ENCODE data around the gene CDX2.
"Not testable (repeated sequence)": the region's sequence is repeated elsewhere in the genome, so short reads cannot be mapped to it uniquely, and the experiment has no call there.

The CDX2 gene

DNA sequence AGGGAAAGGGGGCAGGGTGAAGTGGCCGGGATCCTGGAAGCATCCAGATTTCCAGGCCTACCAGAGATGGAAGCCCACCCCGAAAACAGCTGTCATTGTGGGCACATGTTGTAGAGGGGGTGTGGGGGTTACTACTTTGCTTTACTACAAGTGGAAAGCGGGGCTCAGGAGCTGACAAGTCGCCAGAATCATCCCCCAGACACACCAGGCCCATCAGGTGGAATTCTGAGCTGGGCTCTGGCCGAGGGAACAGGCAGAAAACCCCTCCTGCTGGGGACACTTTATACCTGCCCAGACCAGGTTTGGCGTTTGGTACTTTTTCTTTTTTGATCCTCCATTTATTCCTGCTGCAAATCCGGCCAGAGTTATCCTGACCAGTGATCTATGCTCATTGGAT, 3.8 kb downstream of the CDX2 start:
- H3K27ac ChIP-seq (replicated peaks) = no peak overlapping the region
- H3K27me3 ChIP-seq (ENCODE audit: insufficient read depth, poor library complexity, severe bottlenecking) = peaks cover 89% of the 10 kb centered on the region
- TF ChIP-seq SPI1 (IDR thresholded peaks at IDR 0.05; ENCODE audit: borderline replicate concordance, low read depth) = no peak
- TF ChIP-seq GABPA (IDR thresholded peaks at IDR 0.05; ENCODE audit: low read depth) = no peak
- TF ChIP-seq, protein P1, sequence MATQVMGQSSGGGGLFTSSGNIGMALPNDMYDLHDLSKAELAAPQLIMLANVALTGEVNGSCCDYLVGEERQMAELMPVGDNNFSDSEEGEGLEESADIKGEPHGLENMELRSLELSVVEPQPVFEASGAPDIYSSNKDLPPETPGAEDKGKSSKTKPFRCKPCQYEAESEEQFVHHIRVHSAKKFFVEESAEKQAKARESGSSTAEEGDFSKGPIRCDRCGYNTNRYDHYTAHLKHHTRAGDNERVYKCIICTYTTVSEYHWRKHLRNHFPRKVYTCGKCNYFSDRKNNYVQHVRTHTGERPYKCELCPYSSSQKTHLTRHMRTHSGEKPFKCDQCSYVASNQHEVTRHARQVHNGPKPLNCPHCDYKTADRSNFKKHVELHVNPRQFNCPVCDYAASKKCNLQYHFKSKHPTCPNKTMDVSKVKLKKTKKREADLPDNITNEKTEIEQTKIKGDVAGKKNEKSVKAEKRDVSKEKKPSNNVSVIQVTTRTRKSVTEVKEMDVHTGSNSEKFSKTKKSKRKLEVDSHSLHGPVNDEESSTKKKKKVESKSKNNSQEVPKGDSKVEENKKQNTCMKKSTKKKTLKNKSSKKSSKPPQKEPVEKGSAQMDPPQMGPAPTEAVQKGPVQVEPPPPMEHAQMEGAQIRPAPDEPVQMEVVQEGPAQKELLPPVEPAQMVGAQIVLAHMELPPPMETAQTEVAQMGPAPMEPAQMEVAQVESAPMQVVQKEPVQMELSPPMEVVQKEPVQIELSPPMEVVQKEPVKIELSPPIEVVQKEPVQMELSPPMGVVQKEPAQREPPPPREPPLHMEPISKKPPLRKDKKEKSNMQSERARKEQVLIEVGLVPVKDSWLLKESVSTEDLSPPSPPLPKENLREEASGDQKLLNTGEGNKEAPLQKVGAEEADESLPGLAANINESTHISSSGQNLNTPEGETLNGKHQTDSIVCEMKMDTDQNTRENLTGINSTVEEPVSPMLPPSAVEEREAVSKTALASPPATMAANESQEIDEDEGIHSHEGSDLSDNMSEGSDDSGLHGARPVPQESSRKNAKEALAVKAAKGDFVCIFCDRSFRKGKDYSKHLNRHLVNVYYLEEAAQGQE (IDR thresholded peaks at IDR 0.05; ENCODE audit: insufficient replicate concordance, low read depth) = no peak
- TF ChIP-seq, protein P2, sequence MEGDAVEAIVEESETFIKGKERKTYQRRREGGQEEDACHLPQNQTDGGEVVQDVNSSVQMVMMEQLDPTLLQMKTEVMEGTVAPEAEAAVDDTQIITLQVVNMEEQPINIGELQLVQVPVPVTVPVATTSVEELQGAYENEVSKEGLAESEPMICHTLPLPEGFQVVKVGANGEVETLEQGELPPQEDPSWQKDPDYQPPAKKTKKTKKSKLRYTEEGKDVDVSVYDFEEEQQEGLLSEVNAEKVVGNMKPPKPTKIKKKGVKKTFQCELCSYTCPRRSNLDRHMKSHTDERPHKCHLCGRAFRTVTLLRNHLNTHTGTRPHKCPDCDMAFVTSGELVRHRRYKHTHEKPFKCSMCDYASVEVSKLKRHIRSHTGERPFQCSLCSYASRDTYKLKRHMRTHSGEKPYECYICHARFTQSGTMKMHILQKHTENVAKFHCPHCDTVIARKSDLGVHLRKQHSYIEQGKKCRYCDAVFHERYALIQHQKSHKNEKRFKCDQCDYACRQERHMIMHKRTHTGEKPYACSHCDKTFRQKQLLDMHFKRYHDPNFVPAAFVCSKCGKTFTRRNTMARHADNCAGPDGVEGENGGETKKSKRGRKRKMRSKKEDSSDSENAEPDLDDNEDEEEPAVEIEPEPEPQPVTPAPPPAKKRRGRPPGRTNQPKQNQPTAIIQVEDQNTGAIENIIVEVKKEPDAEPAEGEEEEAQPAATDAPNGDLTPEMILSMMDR (IDR thresholded peaks at IDR 0.05; ENCODE audit: insufficient read depth, low read length) = no peak
- no peak for TF ChIP-seq POLR2AphosphoS5 (IDR thresholded peaks at IDR 0.05; ENCODE audit: low read depth)
- no peak overlapping the region for H3K4me3 ChIP-seq (replicated peaks; ENCODE audit: insufficient read depth, low read length)
- no peak for DNase-seq (ENCODE audit: low read depth in 1 of 2, low spot score in 1 of 2)

DNA sequence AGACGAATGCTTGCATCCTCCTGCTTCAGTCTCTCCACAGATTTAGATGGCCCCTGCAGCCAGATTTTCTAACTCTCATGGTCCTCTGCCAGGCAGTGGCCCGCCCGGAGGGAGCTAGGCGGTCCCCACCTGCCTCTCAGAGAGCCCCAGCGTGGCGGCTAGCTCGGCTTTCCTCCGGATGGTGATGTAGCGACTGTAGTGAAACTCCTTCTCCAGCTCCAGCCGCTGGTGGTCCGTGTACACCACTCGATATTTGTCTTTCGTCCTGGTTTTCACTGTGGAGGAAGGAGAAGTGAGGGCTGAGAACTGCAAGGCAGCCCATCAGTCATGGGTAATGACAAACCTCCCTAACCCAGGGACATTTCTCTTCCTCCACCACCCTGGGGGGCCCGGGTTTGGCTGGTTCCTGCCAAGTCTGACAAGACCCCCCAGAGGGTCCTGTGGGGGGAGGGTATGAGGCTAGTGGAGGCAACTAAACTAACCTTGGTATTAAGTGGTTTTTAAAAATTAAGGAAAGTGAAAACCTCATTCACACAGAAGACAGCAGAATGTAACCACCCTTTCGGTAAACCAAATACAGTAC, 4.3 kb downstream of the CDX2 start:
- TF ChIP-seq, protein P2 (IDR thresholded peaks at IDR 0.05; ENCODE audit: insufficient read depth, low read length) = no peak
- TF ChIP-seq GABPA (IDR thresholded peaks at IDR 0.05; ENCODE audit: low read depth) (no peak), POLR2AphosphoS5 (IDR thresholded peaks at IDR 0.05; ENCODE audit: low read depth) (no peak), SPI1 (IDR thresholded peaks at IDR 0.05; ENCODE audit: borderline replicate concordance, low read depth) (no peak)
- TF ChIP-seq, protein P1 (IDR thresholded peaks at IDR 0.05; ENCODE audit: insufficient replicate concordance, low read depth) = no peak
- Histone ChIP-seq H3K27ac (replicated peaks) (no peak overlapping the region), H3K27me3 (ENCODE audit: insufficient read depth, poor library complexity, severe bottlenecking) (peaks cover 86% of the 10 kb centered on the region), H3K4me3 (replicated peaks; ENCODE audit: insufficient read depth, low read length) (no peak overlapping the region)
- no peak for DNase-seq (ENCODE audit: low read depth in 1 of 2, low spot score in 1 of 2)

DNA sequence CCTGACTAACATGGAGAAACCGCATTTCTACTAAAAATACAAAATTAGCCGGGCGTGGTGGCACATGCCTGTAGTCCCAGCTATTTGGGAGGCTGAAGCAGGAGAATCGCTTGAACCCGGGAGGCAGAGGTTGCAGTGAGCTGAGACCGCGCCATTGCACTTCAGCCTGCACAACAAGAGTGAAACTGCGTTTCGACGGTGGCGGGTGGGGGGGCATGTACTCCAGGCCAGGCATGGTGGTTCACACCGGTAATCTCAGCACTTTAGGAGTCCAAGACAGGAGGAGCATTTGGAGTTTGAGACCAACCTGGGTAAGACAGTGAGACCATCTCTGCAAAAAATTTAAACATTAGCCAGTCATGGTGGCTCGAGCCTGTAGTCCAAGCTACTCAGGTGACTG, 4.9 kb downstream of the CDX2 start:
- H3K4me3 ChIP-seq (replicated peaks; ENCODE audit: insufficient read depth, low read length); H3K27ac ChIP-seq (replicated peaks); DNase-seq (ENCODE audit: low read depth in 1 of 2, low spot score in 1 of 2): not testable (repeated sequence)
- peaks cover 82% of the 10 kb centered on the region for H3K27me3 ChIP-seq (ENCODE audit: insufficient read depth, poor library complexity, severe bottlenecking)

DNA sequence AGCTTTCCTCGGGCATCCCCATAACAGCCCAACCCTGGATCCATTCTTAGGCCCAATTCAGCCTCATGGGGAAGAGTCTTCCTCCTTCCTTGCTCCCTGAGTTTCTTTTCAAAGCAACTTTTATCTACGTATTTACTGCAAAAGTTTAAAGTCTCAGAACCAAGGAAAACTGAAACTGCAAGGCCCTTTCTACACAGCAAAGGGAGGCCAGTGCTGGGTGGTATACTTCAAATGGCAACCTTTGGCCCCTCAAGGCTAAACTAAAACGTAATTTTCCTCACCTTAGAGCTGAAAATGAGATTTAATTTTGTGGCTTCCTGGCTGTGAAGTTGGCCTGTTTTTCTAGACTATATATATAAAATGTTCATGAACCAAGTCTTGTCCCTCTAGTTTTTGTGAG, 5.6 kb downstream of the CDX2 start:
- H3K27me3 ChIP-seq (ENCODE audit: insufficient read depth, poor library complexity, severe bottlenecking) = peaks cover 75% of the 10 kb centered on the region
- no peak overlapping the region for H3K27ac ChIP-seq (replicated peaks)
- H3K4me3 ChIP-seq (replicated peaks; ENCODE audit: insufficient read depth, low read length) = no peak overlapping the region
- no peak for TF ChIP-seq POLR2AphosphoS5 (IDR thresholded peaks at IDR 0.05; ENCODE audit: low read depth)
- TF ChIP-seq, protein P2 (IDR thresholded peaks at IDR 0.05; ENCODE audit: insufficient read depth, low read length) = no peak
- TF ChIP-seq, protein P1 (IDR thresholded peaks at IDR 0.05; ENCODE audit: insufficient replicate concordance, low read depth) = no peak
- TF ChIP-seq SPI1 (IDR thresholded peaks at IDR 0.05; ENCODE audit: borderline replicate concordance, low read depth) = no peak
- no peak for TF ChIP-seq GABPA (IDR thresholded peaks at IDR 0.05; ENCODE audit: low read depth)
- no peak for DNase-seq (ENCODE audit: low read depth in 1 of 2, low spot score in 1 of 2)
